Measurements from ENCODE around the gene CORIN.
"Not testable (repeated sequence)": the region's sequence is repeated elsewhere in the genome, so short reads cannot be mapped to it uniquely, and the experiment has no call there.

The CORIN gene

GRCh38 chr4:47762376-47763266 lies 75.2 kb downstream of the CORIN start:
- DNase-seq: no peak

GRCh38 chr4:47753316-47753715 lies 84.6 kb downstream of the CORIN start:
- DNase-seq: not testable (repeated sequence)

- DNase-seq: no peak
Observed at GRCh38 chr4:47752214-47752613, 85.7 kb downstream of the CORIN start.

DNA sequence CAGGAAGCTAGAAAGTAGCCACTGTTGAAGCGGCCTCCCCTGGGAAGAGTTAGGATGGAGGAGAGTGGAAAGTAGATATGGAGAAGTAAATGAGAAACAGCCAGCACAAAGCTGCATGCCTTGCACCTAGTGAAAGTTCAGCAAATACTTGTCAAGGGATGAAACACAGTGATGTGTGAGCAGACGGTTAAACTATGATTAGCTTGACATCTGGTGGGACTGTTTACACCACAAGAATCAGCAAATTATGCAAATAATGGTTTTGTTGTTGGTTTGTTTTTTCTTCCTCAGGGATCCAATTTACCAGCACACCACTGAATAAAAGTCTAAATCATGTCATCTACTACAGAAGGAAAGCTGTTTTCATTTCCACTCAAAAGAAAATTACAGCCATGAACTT lies 87.1 kb downstream of the CORIN start:
- DNase-seq: no peak

GRCh38 chr4:47749858-47750257 lies 88.0 kb downstream of the CORIN start:
- no peak for DNase-seq

DNA sequence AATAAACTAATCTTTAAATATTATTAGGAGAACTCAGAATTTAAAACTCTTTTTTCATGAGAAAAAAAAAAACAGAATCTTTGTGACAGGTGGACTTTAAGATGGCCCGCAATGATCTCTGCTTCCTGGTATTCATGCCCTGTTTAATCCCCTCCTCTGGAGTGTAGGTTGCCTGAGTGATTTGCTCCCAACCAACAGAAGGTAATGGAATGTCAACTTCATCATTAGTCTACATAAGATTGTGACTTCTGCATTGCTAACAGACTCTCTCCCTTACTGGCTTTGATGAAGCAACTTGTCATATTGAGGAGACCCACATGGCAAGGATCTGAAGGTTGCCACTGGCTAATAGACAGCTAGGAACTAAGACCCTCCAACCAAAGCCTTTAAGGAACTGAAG lies 88.8 kb downstream of the CORIN start:
- DNase-seq: no peak

DNA sequence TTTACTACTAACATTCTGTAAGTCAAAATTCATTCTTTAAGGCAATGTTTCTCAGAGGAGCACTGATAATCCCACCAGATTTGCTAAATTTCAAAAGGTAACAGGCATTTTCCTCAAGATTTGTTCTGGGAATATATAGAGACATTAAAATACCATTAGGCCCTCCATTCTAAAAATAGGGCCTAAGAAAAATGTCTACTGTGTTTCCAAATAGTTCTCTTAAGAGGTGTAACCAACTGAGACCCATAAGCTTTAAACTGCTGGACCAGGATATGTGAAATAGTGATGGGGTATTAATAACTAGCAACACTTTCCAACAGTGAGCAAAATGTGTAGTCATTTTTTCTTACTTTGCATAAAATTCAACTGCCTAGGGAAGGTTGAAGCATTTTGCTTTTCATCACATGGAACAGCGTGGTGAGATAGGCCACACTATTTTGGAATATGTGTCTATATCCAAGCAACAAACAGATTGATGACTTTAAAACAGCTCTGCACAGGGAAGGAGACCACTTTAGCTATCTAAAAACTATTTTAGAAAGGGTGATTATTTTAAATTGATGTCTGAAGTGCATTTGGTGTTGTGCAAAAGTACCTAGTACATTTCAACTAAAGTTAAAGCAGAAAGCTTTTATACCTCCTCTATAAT lies 89.9 kb downstream of the CORIN start:
- DNase-seq: no peak

GRCh38 chr4:47747211-47747610 lies 90.7 kb downstream of the CORIN start:
- no peak for DNase-seq

DNA sequence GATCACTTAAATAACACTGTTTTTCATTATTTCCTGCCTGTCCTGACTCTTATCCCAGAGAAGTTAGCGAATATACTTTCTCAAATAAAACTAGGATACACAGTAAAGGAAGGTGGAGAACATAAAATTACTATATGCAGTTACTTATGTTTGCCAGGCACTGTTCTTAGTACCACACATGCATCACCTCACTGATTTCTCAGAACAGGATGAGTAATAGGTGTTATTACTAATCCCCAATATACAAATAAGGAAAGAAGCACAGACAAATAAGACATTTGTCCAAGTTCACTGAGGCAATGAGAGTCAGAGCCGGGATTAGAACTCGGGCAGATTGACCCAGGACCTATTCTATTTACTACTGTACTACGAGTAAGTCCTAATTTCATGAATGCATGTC lies 91.7 kb downstream of the CORIN start:
- DNase-seq: no peak

- DNase-seq: no peak
Observed at GRCh38 chr4:47744843-47745382, 93.0 kb downstream of the CORIN start.

DNA sequence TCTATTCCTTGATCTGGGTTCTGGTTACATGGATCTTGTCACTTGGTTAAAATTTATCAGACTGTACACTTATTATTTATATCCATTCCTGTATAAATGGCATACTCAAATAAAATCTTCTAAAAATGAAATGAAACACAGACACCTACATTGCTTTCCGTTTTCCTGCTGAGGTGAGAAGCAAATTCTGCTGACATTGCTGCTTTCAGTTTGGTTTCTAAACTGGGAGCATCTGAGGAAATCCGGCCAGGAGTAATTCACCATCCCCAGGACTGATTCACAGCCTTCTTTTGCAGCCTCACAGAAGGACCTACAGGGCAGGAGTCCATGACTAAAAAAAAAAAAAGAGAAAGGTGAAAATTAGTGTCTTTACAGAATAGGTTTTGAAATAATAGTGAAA lies 93.6 kb downstream of the CORIN start:
- no peak for DNase-seq

- DNase-seq: no peak
Observed at GRCh38 chr4:47741200-47741599, 96.7 kb downstream of the CORIN start.

DNA sequence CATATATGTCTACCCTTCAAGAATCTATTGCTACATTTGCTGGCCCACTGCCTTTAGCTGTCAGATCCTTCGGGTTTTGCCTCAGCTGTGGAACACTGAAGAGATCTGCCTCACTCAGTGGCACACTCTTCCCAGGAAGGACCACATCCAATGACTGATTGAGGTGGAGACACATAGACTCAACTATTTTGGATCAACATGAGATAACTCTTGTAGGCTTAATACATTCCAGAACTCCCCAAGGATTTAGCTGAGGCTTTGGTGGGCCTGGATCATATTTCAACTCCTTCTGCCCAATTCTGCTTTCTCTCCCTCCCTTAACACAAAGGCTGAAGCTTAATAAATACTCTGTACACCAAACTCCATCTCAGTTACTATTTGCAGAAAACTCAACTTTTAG lies 100.5 kb downstream of the CORIN start:
- DNase-seq: no peak

DNA sequence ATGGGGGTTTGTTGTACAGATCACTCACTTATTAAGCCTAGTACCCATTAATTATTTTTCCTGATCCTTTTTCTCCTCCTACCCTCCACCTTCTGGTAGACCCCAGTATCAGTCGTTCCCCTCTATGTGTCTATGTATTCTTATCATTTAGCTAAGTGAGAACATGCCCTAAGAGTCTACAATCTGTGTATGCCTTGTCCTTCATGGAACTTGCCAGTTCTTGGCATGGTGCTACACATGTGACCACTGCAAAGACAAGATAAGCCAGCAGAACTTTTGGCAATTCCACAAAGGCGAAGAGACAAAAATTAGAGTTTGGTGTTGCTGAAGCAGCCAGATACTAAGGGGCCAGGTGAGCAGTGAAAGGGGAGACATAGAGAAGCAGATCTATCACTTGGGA lies 101.3 kb downstream of the CORIN start:
- no peak for DNase-seq

- no peak for DNase-seq
Observed at GRCh38 chr4:47736146-47736545, 101.7 kb downstream of the CORIN start.

DNA sequence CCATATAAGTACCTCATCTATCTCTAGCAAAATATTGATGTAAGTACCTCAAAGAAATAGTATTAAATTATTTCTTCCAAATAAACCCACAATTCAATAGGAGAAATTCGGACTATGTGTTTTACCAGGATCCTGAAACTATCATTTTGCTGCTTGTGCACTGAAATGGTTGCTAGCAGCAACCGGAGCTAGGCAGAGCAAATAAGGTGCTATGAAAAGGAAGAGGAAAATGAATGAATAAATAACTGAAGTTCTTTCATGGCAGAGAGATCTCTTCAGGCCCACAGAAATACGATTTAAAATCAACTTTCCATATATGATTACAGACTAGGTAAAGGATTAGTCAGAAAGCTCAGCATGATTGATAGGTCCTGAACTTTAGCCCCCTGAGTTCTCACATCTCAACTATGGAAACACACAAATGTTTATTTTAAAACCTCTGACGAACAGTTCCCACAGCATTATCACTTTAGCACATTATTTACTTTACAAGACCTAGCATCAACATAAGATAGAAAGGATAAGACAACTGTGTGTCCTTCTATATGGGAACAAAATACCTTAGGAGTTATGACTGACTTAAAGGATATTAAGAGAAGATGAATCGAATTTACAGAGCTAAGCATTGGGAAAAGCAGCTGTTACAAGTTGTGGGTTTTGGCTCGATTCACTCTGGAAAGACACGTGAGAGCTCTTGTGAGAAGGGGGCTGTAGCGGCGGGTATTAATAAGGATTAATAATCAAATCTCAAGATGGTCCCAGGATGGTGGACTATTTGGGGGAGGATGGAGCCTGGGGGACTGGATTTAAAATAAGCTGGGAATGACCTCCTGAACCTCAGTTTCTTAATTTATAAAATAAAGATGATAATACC lies 104.3 kb downstream of the CORIN start:
- DNase-seq: no peak

- DNase-seq: no peak
Observed at GRCh38 chr4:47731182-47731581, 106.7 kb downstream of the CORIN start.

DNA sequence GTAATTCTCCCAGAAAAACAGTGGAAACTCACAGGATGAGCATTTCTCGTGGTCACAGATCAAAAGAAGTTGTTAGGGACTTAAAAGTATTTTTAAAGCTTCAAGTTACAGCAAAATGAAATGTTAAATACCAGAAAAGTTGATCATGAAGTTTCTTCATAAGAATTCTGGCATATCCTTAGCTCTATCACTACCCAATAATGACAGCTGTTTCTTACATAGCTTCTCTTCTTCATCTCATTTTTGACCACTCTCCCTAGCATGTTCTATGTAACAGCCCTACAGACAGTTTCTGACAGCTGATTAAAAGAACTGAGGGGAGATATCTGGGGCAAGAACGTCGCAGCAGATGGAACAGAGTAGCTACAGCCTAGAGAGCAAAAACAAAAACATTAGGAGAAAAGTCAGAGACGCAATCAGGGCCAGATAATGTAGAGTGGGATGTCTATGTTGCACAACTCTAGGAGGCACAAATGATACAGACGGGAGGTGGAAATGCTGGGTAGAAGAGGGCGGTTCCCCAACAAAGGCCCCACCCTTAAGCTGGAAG lies 108.7 kb downstream of the CORIN start:
- DNase-seq: no peak

DNA sequence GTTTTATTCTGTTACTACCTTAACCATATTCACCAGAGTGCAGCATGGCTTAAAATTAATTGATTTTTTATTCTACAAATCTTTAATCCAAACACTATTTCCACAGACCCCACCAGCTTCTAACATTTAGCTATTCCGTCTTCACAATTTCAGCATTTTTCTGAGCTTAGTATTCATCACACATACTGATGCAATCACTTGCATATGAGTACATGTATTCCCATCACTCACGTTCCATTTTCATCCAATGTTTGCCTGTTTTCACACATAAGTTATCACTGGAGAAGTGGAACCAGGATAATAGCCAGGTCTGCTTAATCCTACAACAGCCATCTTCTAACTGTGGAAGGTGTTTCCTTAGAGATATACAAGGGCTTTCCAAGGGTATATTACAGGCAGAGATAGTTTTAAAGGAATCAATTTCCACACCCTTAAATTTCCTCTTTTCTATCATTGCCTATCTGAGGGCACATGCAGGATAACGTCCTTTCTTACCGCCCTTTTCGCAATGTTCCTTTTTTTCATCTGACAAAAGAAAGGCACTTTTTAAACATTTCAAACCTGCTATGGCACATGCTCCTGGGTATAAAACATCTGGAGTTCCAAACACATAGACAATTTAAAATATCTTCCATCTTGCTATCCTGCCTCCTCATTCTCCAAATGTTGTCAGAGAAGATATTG lies 115.8 kb downstream of the CORIN start:
- DNase-seq: no peak

- no peak for DNase-seq
Observed at GRCh38 chr4:47721485-47721884, 116.4 kb downstream of the CORIN start.

DNA sequence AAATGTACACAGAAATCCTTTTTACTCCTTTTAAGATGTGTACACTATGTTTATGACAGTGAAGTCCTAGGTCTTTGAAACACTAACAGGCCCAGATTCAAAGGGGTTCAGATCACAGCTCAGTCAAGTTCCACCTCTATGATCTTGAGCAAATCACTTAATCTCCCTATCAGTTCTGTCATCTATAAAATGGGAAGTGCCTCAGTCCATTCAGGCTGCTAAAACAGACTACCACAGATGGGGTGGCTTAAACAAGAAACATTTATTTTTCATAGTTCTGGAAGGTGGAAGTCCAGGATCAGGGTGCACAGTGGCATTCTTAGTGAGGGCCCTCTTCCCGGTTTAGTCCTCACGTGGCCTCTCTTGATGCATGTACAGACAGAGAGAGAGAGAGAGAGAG lies 117.1 kb downstream of the CORIN start:
- no peak for DNase-seq

- DNase-seq: no peak
Observed at GRCh38 chr4:47719576-47719975, 118.3 kb downstream of the CORIN start.

Measured in 8988T (cell line).